Measurements from ENCODE around the gene NEK8. TPM values are rescaled to one million over a fixed set of nuclear protein-coding genes. Genes with fewer than 3 reads are reported as not detected.

NEK8 gene
- total RNA-seq, 1 donor from 2014 or later: 1.4 TPM

DNA sequence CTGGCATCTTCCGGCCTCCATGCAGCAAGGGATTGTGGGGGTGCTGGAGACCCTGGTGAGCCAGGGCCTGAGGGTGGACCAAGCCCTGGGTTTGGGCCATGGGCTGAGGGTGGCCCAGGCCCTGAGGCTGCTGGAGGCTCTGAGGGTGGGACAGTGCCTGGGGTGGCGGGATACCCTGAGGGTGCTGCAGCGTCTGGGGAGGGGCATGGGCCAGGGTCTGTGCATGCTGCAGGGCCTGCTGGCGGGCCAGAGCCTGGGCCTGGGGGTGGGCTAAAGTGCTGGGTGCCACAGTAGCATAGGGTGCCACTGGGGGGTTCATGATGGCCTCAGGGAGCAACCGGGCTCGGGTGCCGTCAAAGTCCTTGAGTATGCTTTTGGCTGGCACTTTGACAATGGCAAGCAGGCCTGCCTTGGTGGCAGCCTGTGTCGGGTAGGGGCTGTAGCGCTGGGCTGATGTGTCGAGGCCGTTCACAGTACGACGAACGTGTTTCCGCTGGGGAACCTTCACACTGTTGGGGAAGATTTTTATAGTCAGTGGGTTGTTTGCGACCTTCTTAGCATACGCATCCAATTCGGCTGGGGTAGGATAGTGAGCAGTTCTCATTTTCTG, 30.8 kb downstream of the NEK8 start:
- DNase-seq: no peak
- TF ChIP-seq, protein P1, sequence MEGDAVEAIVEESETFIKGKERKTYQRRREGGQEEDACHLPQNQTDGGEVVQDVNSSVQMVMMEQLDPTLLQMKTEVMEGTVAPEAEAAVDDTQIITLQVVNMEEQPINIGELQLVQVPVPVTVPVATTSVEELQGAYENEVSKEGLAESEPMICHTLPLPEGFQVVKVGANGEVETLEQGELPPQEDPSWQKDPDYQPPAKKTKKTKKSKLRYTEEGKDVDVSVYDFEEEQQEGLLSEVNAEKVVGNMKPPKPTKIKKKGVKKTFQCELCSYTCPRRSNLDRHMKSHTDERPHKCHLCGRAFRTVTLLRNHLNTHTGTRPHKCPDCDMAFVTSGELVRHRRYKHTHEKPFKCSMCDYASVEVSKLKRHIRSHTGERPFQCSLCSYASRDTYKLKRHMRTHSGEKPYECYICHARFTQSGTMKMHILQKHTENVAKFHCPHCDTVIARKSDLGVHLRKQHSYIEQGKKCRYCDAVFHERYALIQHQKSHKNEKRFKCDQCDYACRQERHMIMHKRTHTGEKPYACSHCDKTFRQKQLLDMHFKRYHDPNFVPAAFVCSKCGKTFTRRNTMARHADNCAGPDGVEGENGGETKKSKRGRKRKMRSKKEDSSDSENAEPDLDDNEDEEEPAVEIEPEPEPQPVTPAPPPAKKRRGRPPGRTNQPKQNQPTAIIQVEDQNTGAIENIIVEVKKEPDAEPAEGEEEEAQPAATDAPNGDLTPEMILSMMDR (IDR thresholded peaks at IDR 0.05; ENCODE audit: borderline replicate concordance): no peak
- intact Hi-C loops (cut with micrococcal nuclease): no loop called here

DNA sequence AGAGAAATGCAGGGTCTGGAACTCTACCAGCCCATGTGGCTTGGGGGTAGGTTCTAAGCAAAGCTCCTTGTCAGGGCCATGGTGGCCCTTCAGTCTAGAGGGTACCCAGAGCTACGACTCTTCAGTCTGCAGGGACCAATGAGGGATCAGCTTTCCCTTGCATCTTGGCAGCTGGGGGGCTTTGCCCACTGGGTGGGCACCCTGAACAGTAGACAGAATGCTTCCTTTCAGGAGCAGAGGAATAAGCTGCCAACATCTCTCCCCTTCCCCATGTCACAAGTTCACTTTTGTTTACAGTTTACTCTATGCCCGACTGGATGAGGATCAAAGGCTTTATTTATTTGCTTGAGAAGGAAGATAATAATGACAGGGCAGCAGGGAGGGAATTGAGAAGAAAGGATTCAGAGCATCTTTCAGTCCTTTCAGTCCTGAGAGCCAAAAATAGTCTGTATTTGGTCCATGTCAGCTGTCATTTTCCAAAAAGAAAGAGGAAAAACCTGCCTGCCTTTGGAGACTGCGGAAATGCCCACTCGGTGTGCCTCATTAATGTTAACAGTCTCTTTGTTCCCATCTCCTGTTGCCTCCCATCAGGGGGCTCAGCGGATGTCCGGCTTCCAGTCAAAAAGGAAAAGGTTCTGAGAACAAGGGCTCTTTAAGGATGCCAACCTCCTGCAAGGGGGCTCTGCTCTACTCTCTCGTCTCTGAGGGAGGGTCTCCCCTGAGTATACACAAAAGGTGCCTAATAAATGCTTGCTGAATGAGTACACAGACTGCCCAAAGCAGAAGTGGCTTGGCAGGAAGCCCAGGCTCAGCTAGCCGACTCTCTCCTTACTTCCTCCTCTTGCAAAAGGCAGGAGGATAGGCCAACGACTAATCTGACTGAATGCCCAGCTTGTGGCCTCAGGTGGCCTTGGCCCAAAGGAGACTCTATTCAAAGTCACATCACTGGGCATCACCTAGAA, 32.3 kb downstream of the NEK8 start:
- H3K9me3 ChIP-seq (replicated peaks): no peaks in the 10 kb centered on the region

More for the DNA sequence above, 30.8 kb downstream of the NEK8 start:
- Histone ChIP-seq H3K27me3 (ENCODE audit: low read depth) (no peaks in the 10 kb centered on the region), H3K9me3 (replicated peaks) (no peaks in the 10 kb centered on the region), H3K27ac (replicated peaks) (no peak overlapping the region), H3K4me3 (no peak overlapping the region), H3K4me1 (peaks cover 29% of the 10 kb centered on the region), H3K36me3 (peaks cover 22% of the 10 kb centered on the region)

DNA sequence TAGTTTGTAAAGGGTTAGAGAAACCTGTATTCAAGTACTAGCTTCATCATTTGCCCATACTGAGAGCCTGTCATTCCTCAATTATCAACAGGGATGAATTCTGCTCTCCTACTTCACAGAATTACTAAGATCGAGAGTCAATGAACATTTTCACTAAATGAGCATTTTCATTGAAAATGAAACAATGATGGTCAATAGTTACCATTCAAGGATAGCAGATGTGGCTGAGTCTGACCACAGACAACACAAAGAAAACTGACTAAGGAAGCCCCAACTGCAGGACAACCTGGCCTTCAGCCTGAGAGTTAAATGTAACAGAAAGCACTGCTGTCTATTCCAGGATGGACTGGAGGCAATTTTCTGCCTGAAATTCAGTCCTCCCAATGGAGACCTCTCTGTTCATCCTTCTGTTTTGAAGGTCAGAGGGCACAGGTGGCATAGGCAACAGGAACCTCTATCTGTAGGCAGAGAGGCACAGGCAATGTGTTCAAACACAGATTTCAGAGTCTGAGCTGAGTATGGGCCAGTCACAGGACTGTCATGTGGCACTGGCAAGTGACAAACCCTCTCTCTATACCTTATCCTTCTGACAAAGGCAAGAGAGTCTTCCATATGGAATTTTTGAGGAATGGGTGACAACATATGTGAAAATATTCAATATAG, 34.7 kb downstream of the NEK8 start:
- Histone ChIP-seq H3K9me3 (replicated peaks) (no peaks in the 10 kb centered on the region), H3K27me3 (ENCODE audit: low read depth) (no peaks in the 10 kb centered on the region), H3K4me3 (no peak overlapping the region), H3K27ac (replicated peaks) (no peak overlapping the region), H3K36me3 (peaks cover 24% of the 10 kb centered on the region), H3K4me1 (peaks cover 29% of the 10 kb centered on the region)
- TF ChIP-seq, protein P1 (IDR thresholded peaks at IDR 0.05; ENCODE audit: borderline replicate concordance): no peak
- intact Hi-C loops (cut with micrococcal nuclease): loop anchor here (10.0 kb wide), 2 partner anchors 72 to 152 kb away; no protein-coding TSS in a partner anchor
- DNase-seq: no peak

More for the DNA sequence above, 32.3 kb downstream of the NEK8 start:
- Histone ChIP-seq H3K36me3 (peaks cover 25% of the 10 kb centered on the region), H3K4me1 (peaks cover 29% of the 10 kb centered on the region), H3K27me3 (ENCODE audit: low read depth) (no peaks in the 10 kb centered on the region), H3K27ac (replicated peaks) (peak overlapping the region; percentile 48), H3K4me3 (no peak overlapping the region)
- TF ChIP-seq, protein P1 (IDR thresholded peaks at IDR 0.05; ENCODE audit: borderline replicate concordance): no peak
- intact Hi-C loops (cut with micrococcal nuclease): loop anchor here (10.0 kb wide), 2 partner anchors 74 to 154 kb away; no protein-coding TSS in a partner anchor
- DNase-seq: peak; percentile 64

DNA sequence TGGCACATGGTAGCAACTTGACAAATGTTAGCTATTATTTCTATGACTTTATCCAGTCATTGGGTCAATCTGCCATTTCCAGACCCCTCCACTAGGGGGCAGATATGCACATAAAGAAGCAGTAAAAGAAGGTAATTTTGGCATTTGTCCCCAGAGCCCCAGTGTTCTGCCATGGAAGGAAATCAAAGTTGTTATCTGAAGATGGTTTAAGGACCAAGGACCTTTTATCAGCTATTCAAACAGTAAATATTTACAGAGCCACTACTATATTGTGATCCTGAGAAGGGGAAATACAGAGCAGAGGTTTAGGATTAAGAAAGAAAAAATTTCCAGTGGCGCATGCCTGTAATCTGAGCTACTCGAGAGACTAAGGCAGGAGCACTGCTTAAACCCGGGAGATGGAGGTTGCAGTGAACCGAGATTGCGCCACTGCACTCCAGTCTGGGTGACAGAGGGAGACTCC, 35.2 kb downstream of the NEK8 start:
- Histone ChIP-seq H3K27me3 (ENCODE audit: low read depth) (no peaks in the 10 kb centered on the region), H3K4me1 (peaks cover 29% of the 10 kb centered on the region), H3K27ac (replicated peaks) (no peak overlapping the region), H3K9me3 (replicated peaks) (no peaks in the 10 kb centered on the region), H3K36me3 (peaks cover 18% of the 10 kb centered on the region), H3K4me3 (no peak overlapping the region)
- intact Hi-C loops (cut with micrococcal nuclease): loop anchor here (10.0 kb wide), 2 partner anchors 71 to 151 kb away; no protein-coding TSS in a partner anchor
- TF ChIP-seq, protein P1 (IDR thresholded peaks at IDR 0.05; ENCODE audit: borderline replicate concordance): peak; percentile 89
- peak; percentile 60 for DNase-seq

DNA sequence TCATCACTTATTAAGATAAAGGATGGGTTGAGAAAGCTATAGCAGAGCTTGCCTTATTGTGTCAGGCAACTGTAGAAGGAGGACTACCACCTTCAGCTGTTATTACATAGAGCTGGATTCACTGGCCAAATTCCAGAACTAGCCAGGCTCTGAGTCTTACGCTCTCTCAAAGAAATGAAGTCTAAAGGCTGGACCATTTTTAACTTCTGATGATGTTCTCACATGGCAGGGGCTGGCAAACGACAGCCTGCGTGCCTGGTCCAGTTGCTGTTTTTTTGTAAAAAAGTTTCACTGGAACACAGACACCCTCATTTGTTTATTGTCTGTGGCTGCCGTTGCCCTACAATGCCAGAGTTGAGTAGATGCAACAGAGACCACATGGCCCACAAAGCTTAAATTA, 36.5 kb downstream of the NEK8 start:
- Histone ChIP-seq H3K4me1 (peaks cover 26% of the 10 kb centered on the region), H3K36me3 (peaks cover 9% of the 10 kb centered on the region), H3K9me3 (replicated peaks) (no peaks in the 10 kb centered on the region), H3K27ac (replicated peaks) (no peak overlapping the region), H3K4me3 (no peak overlapping the region), H3K27me3 (ENCODE audit: low read depth) (no peaks in the 10 kb centered on the region)
- no peak for DNase-seq
- intact Hi-C loops (cut with micrococcal nuclease): loop anchor here (10.0 kb wide), 2 partner anchors 70 to 150 kb away; no protein-coding TSS in a partner anchor
- TF ChIP-seq, protein P1 (IDR thresholded peaks at IDR 0.05; ENCODE audit: borderline replicate concordance): no peak

Data from left ventricle myocardium inferior (tissue), 1 donor.